GM21529 (cell line): ENCODE measurements around the gene MT1M.
A peak's percentile ranks its signal among the peaks of the same experiment; 100 is the strongest.
"Not testable (repeated sequence)": the region's sequence is repeated elsewhere in the genome, so short reads cannot be mapped to it uniquely, and the experiment has no call there.

ENCODE experiments used
- ATAC-seq: cut with Tn5 transposase; IDR thresholded peaks from one replicate; pipeline ENCODE4 v1.9.1; 2021; ENCODE audit not compliant: unreplicated experiment

Gene MT1M

GRCh38 chr16:56608043-56608875 is 24.2 kb upstream of the MT1M start, which contains the start of gene MT2A:
TSS of gene MT2A (plus strand) at chr16:56608584. CDS start at chr16:56608656, 72 bp downstream.
- ATAC-seq: peak; percentile 86

- ATAC-seq: no peak
These were observed 23.5 kb upstream of the MT1M start for GRCh38 chr16:56608876-56609462.

GRCh38 chr16:56609463-56609921 is 23.0 kb upstream of the MT1M start:
- ATAC-seq: peak; percentile 41

GRCh38 chr16:56610017-56610608 is 22.3 kb upstream of the MT1M start:
- ATAC-seq: peak; percentile 23

GRCh38 chr16:56610609-56611111 is 21.8 kb upstream of the MT1M start:
- no peak for ATAC-seq

GRCh38 chr16:56611281-56611833 is 21.1 kb upstream of the MT1M start:
- no peak for ATAC-seq

- no peak for ATAC-seq
These were observed 18.8 kb upstream of the MT1M start for GRCh38 chr16:56613706-56614105.

GRCh38 chr16:56614549-56614991 is 17.9 kb upstream of the MT1M start:
- no peak for ATAC-seq

- ATAC-seq: no peak
These were observed 17.1 kb upstream of the MT1M start for GRCh38 chr16:56615353-56615752.

- ATAC-seq: no peak
These were observed 15.7 kb upstream of the MT1M start for GRCh38 chr16:56616608-56617211.

GRCh38 chr16:56617212-56618085 is 15.0 kb upstream of the MT1M start:
- ATAC-seq: no peak

GRCh38 chr16:56618138-56618537 is 14.3 kb upstream of the MT1M start:
- no peak for ATAC-seq

GRCh38 chr16:56620339-56620897 is 12.0 kb upstream of the MT1M start:
- no peak for ATAC-seq

- not testable (repeated sequence) for ATAC-seq
These were observed 10.6 kb upstream of the MT1M start for GRCh38 chr16:56621665-56622445.

GRCh38 chr16:56623184-56623583 is 9.3 kb upstream of the MT1M start:
- ATAC-seq: not testable (repeated sequence)

- ATAC-seq: no peak
These were observed 8.8 kb upstream of the MT1M start for GRCh38 chr16:56623637-56624036.

GRCh38 chr16:56625140-56625942 is 7.1 kb upstream of the MT1M start, which contains the start of gene MT1E:
TSS of gene MT1E (plus strand) at chr16:56625781. CDS start at chr16:56625852, 71 bp downstream.
- no peak for ATAC-seq
